Astrocyte of the cerebellum (primary cell): ENCODE measurements around the gene ERBB4.

Source experiments
- DNase-seq: peaks from one replicate; pipeline ENCODE4 v3.0.0-alpha.2; 2011; ENCODE audit warnings: low read depth
- H3K4me3 ChIP-seq: 2 replicates; pipeline ENCODE4 v1.5.1; 2011; ENCODE audit warnings: mild to moderate bottlenecking, low read depth, low read length, moderate library complexity
- CTCF ChIP-seq: IDR thresholded peaks from 2 replicates; pipeline ENCODE4 v1.5.1; 2012; ENCODE audit warnings: low read length, low read depth, moderate library complexity, mild to moderate bottlenecking; ENCODE audit errors: missing control alignments
- in situ Hi-C: cut with HindIII; loops from 2 replicates; pipeline ENCODE4 v1.10.0; 2017; ENCODE audit warnings: low sequenced_read_pairs

Gene ERBB4

GRCh38 chr2:212223696-212224095 is 314.9 kb downstream of the ERBB4 start:
- TF ChIP-seq CTCF = no peak
- in situ Hi-C loops = no loop called here
- no peak for DNase-seq
- H3K4me3 ChIP-seq = no peak overlapping the region

- H3K4me3 ChIP-seq = no peak overlapping the region
- TF ChIP-seq CTCF = no peak
- in situ Hi-C loops = no loop called here
- DNase-seq = no peak
Measured at GRCh38 chr2:212213191-212213590, 325.4 kb downstream of the ERBB4 start.

- in situ Hi-C loops = no loop called here
- TF ChIP-seq CTCF = no peak
- H3K4me3 ChIP-seq = no peak overlapping the region
- no peak for DNase-seq
Measured at GRCh38 chr2:212208467-212208866, 330.1 kb downstream of the ERBB4 start.

GRCh38 chr2:212197776-212198175 is 340.8 kb downstream of the ERBB4 start:
- no peak for TF ChIP-seq CTCF
- no peak for DNase-seq
- in situ Hi-C loops = no loop called here
- H3K4me3 ChIP-seq = no peak overlapping the region

GRCh38 chr2:212195626-212196025 is 343.0 kb downstream of the ERBB4 start:
- no peak overlapping the region for H3K4me3 ChIP-seq
- no peak for TF ChIP-seq CTCF
- in situ Hi-C loops = no loop called here
- no peak for DNase-seq

GRCh38 chr2:212194396-212194795 is 344.2 kb downstream of the ERBB4 start:
- no peak overlapping the region for H3K4me3 ChIP-seq
- no peak for TF ChIP-seq CTCF
- in situ Hi-C loops = no loop called here
- no peak for DNase-seq

GRCh38 chr2:212193803-212194202 is 344.8 kb downstream of the ERBB4 start:
- no peak for TF ChIP-seq CTCF

More at GRCh38 chr2:212193803-212194202, 344.8 kb downstream of the ERBB4 start:
- no peak overlapping the region for H3K4me3 ChIP-seq
- DNase-seq = no peak
- in situ Hi-C loops = no loop called here
